Measurements from ENCODE around the gene LRRC75A.

The LRRC75A gene

DNA sequence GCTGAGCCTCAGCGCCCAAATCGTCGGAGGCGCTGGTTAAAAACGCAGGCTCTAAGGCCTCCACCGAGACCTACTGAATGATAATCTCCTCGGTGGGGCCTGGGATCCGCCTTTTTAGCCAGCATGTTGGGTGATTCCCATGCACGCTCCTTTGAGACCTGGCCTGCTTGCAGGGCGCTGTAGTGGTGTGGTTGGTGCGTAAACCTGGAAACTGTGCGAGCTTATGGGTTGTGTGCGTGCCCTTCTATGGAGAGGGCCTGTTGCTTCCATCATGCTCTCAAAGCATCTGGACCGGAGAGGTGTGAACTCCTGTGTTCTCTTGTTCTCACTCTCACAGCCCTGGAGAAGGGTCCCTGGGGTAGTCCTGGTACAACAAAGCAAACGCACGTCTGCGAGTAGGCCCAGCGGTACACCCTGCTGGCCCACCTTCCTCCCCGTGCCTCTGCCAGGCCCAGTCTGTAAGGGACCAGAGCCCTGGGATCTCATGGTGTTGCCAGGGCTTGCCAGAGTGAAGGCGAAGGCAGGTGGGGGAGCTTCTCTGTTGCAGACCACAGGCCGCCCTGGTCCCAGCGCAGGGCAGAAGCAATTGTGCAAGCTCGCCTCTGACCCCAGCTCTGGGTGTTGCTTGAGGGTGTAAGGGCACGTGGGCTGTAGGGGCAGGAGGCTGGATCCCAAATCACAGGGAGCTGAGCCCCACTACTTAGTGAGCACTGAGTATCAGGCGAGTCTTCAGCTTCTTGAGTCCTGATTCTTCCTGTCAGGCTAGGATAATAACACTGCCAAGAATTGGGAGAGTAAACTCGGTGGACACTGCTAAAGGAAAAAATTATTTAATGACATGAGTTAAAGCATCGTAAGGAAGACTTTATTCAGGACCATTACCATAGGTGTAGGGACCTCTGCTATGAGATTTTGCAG lies 879 bp upstream of the LRRC75A start:
- DNase-seq = no peak

DNA sequence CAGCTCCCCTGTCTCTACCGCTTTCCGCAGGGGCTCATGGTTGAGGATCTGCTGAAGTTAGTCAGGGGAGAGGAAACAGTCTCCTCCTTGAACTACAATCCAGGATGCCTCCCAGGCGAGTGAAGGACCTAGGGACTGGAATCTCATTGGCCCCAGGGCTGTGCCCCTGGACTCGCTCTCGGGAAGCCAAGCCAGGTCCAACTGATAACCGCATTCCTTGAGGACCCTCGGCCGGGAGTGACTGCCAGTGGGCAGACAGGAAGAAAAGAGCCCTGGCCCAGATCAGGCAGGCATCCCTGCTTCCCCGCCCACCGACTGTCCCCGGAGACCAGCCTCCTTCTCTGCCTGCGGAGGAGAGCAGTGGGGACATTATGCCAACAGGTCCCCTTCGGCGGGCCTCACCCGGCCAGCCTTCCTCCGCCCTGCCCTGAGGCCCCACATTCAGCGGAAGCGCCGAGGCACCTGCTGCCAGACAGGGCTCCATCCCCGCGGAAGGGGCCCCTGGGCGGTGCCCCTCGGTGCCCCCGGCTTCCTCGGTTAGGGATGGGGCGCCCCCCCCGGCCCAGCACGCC lies 776 bp downstream of the LRRC75A start:
- peak in 1 of 2 donors; percentile 22 for DNase-seq

DNA sequence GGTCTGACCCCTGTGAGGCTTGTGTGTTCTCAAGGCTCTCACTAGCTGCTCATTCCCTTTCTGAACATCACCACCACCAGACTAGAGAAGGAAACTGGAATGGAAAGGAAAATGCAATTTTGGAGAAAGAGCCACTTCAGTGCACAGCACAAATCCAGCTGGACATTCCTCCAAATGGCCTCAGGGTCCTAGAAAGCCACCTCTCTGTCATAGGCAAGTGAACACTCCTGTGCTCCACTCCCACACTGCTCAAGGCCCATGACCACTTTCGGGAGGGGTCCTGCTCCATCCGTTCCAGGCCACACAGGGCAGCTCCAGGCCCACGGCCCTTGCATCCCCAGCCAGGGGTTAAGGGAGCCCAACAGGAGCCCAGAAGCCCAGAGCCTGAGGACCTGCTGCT lies 2.6 kb downstream of the LRRC75A start:
- no peak for DNase-seq

DNA sequence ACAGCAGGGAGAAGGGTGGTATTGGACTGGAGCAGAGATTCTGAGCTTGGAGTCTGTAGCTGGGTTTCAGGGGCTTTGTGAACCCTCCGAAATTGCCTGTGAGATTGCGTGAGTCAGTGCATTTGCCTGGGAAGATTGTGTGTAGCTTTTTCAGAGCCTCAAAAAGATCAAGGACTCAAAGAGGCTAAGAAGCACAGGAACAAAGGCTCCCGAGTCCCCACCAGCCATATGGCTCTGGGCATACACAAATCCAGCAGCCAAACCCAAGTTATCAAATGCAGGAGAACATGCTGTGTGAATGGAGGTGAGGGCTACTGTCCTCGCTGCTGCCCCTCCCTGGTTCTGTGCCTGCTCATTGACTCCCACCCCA lies 3.0 kb downstream of the LRRC75A start:
- no peak for DNase-seq

DNA sequence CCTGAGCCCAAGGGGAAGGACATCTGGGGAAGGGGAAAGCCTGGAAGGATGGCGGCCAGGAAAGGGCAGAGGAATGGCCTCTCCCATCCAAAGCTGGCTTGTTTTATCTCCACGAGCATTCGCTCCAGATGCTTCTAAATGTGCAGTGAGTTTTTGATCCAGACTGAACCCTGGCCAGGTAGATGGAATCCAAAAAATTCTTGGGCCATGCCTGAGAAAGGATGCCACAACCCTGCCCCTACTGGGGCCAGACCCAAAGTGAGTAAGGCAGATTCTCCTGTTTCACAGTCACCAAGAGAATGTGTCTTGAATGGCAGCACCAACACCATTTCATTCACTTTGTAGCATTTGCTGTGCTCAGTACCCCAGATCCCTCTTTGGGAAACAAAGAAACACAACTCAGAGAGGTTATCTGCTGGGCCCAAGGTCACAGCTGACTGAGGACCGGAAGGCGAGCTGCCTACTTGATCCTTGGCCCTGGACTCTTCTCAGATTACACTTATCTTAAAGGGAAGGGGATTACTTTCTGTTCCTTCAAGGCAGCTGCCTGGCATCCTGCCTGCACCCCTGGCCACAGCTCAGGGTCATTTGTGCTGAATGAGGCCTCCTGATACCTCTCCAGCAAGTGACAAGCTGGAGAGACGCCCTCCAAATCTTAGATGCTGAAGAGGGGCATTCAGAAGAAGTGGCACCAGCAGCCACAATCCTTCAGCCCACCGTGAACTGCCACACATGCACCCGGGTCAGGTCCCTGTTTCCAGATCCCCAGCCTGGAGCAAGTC lies 3.6 kb downstream of the LRRC75A start:
- no peak for DNase-seq

DNA sequence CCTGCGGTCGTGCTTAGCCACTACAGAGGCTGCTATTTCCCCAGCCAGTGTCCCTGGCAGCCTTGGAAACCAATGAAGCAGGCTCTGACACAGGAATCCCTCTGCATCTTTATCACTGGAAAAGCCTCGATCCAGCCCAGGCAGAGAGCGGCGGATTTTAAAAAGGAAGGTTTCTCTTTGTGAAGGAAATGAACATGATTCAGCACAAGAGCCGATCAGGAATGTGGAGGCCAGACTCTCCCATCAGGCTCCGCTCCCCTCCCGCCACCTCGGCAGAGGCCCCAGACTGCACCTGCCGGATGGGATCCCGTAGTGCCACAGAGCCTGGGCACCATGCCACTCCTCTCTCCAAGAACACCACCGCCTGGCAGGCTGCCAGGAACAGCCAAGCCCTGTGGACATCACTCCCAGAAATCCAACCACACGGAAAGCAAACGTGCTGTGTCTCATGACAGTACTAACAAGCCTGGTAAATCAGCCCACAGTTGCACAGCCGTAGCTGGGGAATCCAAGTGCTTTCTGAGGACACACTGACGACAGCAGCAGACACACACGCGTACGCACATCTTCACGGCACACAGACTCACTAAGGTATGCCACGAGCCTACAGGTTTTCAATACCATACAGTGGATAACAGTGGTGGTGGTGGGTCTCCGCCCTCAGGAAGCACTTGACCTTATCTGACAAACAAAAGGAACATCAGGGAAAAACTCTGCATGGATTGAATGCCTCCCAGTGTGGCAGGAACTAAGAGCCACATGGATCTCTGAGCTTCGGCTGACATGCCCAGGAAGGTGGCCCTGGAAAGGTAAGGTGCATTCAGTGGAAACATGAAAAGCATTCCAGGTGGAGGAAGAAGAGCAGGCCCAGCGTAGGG lies 5.4 kb downstream of the LRRC75A start:
- DNase-seq = no peak

DNA sequence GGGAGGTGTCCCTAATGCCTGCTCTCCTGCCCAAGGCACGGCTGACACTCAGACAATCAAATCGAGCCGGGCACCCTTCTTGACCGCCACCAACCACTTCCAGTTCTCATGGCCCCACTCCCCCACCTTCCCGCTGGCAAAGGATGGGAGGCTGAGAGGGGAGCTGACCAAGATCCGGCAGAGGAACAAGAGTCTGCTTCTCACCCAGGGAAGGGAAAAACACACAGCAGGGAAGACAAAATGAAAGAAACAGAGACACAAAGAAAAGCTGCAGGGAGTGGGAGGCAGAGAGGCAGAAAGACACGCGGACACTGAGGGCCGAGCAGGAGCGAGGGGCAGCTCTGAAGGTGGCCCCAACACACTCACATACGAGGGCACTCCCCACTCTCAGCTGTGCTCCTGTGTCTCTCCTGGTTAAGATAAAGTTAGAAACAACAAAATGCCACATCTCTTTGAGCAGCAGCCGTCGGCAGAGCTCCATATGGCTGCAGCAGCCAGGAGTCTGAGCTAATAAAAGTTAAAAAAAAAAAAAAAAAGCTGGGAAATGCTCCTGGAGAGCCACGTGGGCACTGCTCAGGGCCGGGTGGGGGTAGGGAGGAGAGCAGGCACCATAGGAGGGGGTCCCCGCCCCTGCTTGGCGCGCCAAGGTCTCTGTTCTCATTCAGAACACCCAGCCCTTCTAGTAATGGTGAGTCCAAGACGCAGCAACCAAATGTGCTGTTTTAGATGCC lies 7.4 kb downstream of the LRRC75A start:
- DNase-seq = no peak

DNA sequence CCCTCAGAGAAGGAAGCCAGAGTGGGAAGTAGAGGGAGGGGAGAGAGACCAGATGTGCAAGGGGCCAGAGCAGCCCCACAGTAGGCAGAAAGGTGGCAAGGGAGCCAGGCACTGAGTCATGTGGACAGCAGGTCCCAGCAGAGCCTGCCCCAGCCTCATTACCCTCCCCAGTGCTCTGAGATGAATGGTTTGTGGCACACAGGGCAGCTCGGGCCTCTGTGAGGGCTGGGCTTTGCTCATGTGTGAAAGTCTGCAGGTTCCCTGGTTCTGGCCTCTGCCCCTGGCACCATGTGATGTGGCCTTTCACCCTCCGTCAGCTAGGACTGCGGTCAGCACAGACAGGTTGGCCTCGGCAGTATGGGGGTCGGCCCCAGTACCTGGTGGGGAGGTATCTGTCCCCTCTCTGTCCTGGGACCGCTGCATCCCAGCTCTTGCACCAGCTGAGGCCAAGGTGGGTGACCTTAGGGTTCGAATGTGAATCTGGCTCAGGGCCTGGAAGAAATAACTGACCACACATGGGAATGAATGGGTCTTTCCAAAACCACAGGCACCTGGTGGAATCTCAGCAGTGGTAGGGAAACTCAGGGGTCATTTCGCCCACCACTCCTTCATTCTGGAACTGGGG lies 8.9 kb downstream of the LRRC75A start:
- DNase-seq = no peak

DNA sequence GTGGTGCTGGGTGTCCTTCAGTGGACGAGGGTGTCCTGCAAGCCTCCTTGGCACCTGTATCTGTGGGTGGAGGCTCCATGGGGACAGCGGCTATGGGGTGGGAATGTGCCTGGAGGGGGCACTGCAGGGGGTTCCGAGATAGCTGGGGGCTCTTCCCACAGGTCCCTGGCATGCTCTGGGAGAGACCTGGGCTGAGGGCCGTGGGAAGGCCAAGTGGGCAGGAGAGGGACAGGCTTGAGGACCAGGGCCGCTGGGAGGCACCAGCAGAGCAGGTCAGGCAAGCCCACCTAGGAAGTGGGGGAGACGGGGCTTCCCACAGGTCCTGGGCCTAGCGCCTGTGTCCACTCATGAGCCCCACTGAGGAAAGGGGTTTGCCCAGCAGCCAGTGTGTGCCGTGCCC lies 9.7 kb downstream of the LRRC75A start:
- no peak for DNase-seq

DNA sequence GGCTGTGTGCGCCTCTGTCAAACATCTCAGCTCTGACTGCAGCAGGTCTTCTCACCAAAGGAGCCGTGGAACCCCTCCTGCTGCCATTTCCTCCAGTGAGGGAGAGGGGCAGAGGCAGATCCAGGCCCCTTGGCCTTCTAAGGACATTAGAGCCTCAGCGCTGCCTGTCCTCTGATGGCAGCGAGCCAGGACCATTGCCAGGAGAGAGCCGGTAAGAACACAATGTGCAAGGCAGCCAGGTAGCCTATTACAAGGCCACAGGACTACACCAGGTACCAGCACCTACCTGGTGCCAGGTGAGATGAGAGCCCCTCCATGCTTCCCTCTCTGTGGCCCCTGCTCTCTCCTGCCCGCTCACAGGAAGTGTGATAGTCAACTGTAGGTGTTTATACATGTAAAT lies 11.0 kb downstream of the LRRC75A start:
- no peak for DNase-seq

DNA sequence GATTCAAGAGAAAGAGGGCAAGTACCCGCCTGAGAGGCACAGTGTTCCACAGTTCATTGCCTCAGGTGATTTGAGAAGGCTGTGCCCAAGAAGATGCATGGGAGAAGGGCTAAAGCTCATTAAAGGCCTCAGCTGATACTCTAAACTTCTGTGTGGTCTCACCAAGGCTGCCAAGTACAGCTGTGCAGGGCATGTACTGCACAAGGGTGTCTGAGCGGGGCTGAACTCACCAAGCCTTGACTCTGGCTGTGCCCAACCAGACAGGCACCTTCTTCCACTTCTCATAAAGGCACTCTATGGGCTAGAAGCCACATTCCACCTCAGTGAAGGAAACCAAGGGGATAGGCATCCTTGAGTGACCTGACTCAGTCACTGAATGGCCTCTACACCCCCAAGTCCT lies 12.7 kb downstream of the LRRC75A start:
- no peak for DNase-seq

DNA sequence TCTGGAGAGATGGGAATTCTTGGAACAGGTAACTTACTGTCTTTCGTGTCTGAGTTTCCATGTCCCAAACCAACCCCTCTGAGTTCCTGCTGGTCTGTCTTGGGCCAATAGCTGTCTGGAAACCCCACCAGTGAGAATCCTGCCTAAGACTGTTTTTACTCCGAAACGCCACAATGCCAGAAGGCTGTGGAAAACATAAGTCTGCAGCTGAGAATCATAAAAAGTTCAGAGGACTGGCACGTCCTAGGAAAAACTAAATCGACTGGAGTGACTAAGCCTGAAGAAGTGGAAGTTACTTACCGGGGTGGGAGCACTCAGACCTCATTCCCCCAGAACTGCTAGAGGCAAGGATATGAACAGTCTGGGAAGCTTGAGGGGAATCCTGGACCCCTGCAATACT lies 13.3 kb downstream of the LRRC75A start:
- DNase-seq = no peak

DNA sequence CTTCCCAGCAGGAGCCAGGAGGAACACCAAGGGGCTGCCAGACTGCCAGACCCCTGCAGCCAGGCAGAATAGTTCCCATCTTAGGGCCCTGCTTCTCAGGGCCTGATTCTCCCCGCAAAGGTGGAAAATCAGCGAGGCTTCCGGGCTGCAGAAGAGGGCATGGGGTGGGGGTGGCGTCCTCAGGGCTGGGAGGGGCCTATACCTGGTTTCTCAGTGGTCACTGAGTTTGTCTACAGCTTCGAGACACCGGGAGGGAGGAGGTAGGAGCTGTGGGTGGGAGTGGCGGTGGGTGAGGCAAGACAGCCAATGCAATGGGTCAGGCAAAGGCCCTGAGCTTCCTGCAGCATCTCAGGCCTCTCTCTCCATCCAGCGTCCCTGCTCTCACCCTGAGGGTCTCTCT lies 14.3 kb downstream of the LRRC75A start:
- no peak for DNase-seq

DNA sequence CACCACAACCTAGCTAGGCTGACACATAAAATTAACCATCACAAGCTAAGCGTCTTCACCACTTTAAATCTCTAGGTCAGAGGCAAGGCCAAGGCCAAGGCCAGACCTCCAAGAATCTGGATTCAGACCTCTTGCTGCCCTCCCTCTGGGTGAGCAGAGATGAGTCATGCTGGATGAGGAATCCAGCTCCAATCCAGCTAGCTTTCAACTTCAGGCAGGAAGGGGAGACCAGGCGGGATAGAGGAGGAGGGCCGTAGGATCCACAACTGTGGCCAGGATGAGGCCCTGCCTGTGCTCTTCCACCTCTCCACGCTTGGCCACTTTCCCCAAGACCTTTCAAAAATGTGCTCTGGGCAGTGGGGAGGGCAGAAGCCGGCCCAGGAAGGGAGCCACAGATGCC lies 14.7 kb downstream of the LRRC75A start:
- no peak for DNase-seq

DNA sequence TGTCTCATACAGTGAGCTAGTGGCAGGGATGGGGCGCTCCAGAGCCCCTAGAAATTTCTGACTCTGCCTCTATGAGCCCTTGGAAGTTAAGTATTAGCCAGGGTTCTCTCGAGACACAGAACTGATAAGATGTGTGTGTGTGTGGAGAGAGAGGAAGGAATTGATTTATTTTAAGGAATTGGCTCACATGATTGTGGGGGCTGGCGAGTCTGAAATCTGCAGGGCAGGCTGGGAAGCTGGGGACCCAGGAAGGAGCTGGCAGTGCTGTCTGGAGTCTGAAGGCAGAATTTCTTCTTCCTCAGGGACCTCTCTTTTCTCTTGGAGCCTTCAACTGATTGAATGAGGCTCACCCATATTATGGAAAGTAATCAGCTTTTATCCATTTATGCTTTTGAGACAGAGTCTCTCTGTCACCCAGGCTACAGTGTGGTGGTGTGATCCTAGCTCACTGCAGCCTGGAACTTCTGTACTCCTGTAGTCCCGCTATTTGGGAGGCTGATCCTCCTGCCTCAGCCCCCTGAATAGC lies 16.8 kb downstream of the LRRC75A start:
- DNase-seq = no peak

DNA sequence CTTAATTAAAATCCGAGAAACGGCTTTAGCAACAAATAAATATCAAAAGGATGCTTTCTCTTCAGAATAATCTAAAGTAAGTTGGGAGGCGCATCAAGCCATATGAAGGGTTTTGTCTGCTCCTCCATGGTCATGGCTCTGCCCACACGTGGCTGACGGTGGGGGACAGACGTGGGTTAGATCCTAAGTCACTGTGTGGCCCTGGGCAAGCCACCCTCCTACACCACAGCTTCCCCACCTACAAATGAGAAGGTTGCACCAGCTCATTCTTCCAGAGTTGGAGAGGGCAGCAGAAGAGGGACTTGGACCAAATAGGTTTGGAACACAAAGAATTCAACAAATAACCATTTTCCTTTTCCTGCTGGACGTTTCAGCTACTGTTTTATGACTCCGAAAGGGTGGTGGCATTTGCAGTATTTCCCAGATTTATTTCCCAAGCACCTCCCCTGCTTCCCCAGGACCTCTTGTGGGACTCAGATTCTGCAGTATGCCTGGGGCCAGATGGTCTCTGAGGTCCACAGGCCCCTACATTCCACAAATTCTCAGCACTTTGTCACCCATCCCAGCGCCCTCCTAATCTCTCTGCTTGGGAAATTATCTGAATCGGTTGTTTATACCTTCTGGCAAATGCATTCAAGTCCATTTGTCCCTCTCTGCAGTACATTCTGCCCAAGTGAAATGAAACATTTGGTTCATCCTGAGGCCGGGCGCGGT lies 17.8 kb downstream of the LRRC75A start:
- no peak for DNase-seq

DNA sequence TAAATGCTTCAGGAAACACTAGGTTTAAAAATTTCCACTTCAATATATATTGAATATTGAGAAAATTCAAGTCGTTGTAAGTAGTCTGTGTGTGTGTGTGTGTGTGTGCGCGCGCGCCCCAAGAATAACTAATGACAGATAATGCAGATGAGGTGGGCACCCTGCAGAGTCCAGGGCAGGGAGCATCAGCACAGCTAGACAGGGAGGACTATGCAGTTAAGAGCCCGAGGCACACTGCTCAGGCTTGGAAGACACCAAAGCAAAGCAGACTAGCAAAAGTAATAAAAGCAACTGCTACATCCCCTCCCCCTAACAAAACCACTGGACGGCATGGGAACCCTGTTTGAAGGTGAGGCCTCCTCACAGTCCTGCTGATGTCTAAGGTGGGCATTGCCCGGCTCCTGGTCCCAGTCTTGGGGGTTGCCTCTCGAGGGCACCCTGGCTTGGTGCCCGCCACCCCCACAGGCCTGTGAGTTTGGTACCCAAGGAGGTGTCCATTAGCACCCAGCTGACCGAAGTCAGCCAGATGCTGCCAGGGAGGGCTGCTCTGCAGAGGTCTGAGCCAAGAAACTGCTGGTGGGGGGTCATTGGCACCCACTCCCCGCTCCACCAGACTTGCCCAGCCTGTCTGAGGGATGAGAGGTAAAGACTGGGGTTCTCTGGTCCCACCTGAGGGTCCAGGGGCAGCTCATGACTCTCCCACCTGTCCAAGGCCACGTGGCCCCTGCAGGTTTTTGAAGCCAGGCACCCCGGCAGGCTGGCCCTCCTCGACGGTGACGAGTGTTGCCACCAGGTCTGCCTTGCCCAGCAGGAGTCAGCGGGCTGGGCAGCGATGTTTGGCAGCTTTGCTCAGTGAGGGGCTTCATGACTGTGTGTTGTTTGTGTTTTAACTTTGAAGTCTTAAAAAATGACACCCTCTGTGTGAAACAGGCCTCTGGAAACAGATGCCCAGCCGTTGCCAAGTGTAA lies 18.7 kb downstream of the LRRC75A start:
- no peak for DNase-seq

DNA sequence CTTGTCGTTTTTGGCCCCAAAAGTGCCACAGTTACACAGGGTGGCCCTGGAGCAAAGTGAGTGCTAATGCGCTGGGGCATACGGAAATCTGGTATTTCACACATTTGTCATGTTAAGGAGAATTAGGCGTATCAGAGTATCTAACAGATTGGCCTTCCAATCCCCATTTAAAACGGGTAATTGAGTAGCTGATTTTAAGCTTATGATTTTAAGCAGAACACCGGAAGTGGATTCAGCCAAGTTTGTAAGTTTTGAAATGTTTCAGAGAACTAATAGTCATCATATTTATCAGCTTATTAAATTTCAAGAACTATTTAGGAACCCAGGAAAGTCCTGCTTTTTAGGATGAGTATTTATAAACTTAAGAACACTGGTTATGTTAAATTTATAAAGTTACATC lies 19.5 kb downstream of the LRRC75A start:
- no peak for DNase-seq

DNA sequence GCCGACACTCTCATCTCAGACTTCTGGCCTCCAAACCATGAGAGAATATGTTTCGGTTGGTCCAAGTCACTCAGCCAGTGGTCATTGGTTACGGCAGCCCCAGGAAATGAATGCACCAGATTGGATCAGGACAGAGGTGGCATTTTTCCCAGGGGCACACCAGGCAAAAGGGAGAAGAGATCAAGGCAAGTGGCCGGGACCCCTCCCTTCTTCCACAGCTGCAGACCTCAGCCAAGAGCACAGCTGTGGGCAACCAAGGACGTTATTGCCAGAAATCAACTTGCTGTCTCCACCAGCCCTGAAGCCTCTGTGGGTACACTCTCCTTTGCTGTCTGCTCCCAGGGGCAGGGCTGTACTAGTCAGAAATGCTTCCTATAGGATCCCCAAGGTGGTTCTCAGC lies 20.7 kb downstream of the LRRC75A start:
- no peak for DNase-seq

DNA sequence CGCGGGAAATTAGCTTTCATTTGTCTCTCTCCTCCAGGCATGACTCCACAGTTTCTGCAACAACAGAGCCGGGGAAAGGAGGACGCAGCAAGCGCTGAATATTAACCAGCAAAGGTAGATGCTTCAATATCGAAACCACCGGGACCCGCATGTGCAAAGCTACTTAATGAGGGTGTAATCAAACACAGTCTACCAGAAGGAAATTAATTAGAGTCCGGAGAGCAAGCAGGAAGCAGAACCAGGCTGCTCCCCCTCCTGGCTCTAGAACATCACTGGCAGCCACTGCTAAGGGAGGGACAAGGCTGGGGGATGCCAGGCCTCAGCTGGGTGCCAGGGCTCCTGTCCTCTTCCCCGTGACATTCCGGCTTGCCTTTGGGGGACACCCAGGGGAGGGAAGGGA lies 21.7 kb downstream of the LRRC75A start:
- no peak for DNase-seq
